GM23338 (cell line): Measurements from ENCODE around the gene DNAJC6. TPM values are rescaled to one million over a fixed set of nuclear protein-coding genes. Genes with fewer than 3 reads are reported as not detected.

Source experiments
- ATAC-seq: fragments of 200-7000 bp; cut with Tn5 transposase; 3 replicates; pipeline ENCODE4 v1.9.1; 2020
- DNase-seq: peaks from one replicate; pipeline ENCODE4 v3.0.0-alpha.2; 2015; ENCODE audit warnings: low spot score
- H2AFZ ChIP-seq: fragments of 200-600 bp; sonication (generic); 2 replicates; pipeline ENCODE4 v1.8.0; 2016; ENCODE audit warnings: antibody characterized with exemption, mild to moderate bottlenecking, moderate library complexity
- H3F3A ChIP-seq: fragments of 200-600 bp; sonication (generic); replicated peaks from 2 replicates; pipeline ENCODE4 v1.8.0; 2017; ENCODE audit warnings: antibody characterized with exemption, mixed run types, low read depth
- H3K27ac ChIP-seq: fragments of 200-600 bp; sonication (generic); 2 replicates; pipeline ENCODE4 v1.6.1; 2016; ENCODE audit warnings: low read depth
- H3K27me3 ChIP-seq: fragments of 200-600 bp; sonication (generic); 2 replicates; pipeline ENCODE4 v1.8.0; 2016; ENCODE audit warnings: mild to moderate bottlenecking, mixed run types, moderate library complexity; ENCODE audit not compliant: insufficient read depth
- H3K36me3 ChIP-seq: fragments of 200-600 bp; sonication (generic); 2 replicates; pipeline ENCODE4 v1.8.0; 2016; ENCODE audit warnings: mild to moderate bottlenecking; ENCODE audit not compliant: insufficient read depth
- H3K4me1 ChIP-seq: fragments of 200-600 bp; sonication (generic); 2 replicates; pipeline ENCODE4 v1.8.0; 2016; ENCODE audit warnings: mild to moderate bottlenecking, moderate library complexity; ENCODE audit not compliant: insufficient read depth
- H3K4me2 ChIP-seq: fragments of 200-600 bp; sonication (generic); 2 replicates; pipeline ENCODE4 v1.7.1; 2017; ENCODE audit warnings: mixed run types
- H3K4me3 ChIP-seq: fragments of 200-600 bp; sonication (generic); 2 replicates; pipeline ENCODE4 v1.6.1; 2016; ENCODE audit warnings: mixed run types
- H3K79me2 ChIP-seq: fragments of 200-600 bp; sonication (generic); replicated peaks from 2 replicates; pipeline ENCODE4 v1.8.0; 2017; ENCODE audit warnings: mild to moderate bottlenecking; ENCODE audit not compliant: insufficient read depth
- H3K9me2 ChIP-seq: fragments of 200-600 bp; sonication (generic); 2 replicates; pipeline ENCODE4 v1.8.0; 2017; ENCODE audit not compliant: insufficient read depth
- H4K20me1 ChIP-seq: fragments of 200-600 bp; sonication (generic); replicated peaks from 2 replicates; pipeline ENCODE4 v1.8.0; 2017; ENCODE audit warnings: mild to moderate bottlenecking; ENCODE audit not compliant: insufficient read depth
- H3K27ac Mint-ChIP-seq: 2 replicates; pipeline ENCODE4 v1.8.0; 2020; ENCODE audit warnings: inconsistent platforms, mild to moderate bottlenecking, moderate library complexity, mixed read lengths
- H3K27me3 Mint-ChIP-seq: 3 replicates; pipeline ENCODE4 v1.8.0; 2022; ENCODE audit warnings: low read depth, mild to moderate bottlenecking, moderate library complexity, mixed read lengths, inconsistent platforms; ENCODE audit not compliant: insufficient read depth, poor library complexity
- H3K36me3 Mint-ChIP-seq: 3 replicates; pipeline ENCODE4 v1.8.0; 2021; ENCODE audit warnings: low read depth, mild to moderate bottlenecking, inconsistent platforms, moderate library complexity, mixed read lengths
- H3K4me1 Mint-ChIP-seq: 3 replicates; pipeline ENCODE4 v1.8.0; 2020; ENCODE audit warnings: mild to moderate bottlenecking, inconsistent platforms, mixed read lengths
- H3K4me3 Mint-ChIP-seq: 3 replicates; pipeline ENCODE4 v1.8.0; 2021; ENCODE audit warnings: moderate library complexity, mild to moderate bottlenecking, inconsistent platforms, mixed read lengths
- H3K9me3 Mint-ChIP-seq: 3 replicates; pipeline ENCODE4 v1.8.0; 2020; ENCODE audit warnings: moderate library complexity, mild to moderate bottlenecking, inconsistent platforms, mixed read lengths
- CTCF ChIP-seq, 2 experiments: fragments of 200-600 bp in 1 of 2; sonication (generic) in 1 of 2; conservative IDR thresholded peaks; 2 replicates each; pipeline versions ENCODE4 v1.5.1 to v1.6.1; 2016 to 2017; ENCODE audit warnings: antibody characterized with exemption in 2 of 2, low read depth in 2 of 2, mild to moderate bottlenecking in 2 of 2, moderate library complexity in 1 of 2
- EZH2 ChIP-seq: fragments of 200-600 bp; sonication (generic); IDR thresholded peaks from one replicate; pipeline ENCODE4 v1.8.0; 2017; ENCODE audit warnings: antibody characterized with exemption, mild to moderate bottlenecking, low read depth; ENCODE audit not compliant: unreplicated experiment
- EZH2phosphoT487 ChIP-seq: fragments of 200-600 bp; sonication (generic); IDR thresholded peaks from one replicate; pipeline ENCODE4 v1.8.1; 2018; ENCODE audit warnings: antibody characterized with exemption; ENCODE audit not compliant: unreplicated experiment
- JUNB ChIP-seq: IDR thresholded peaks from one replicate; pipeline ENCODE4 v1.6.1; 2016; ENCODE audit warnings: antibody characterized with exemption; ENCODE audit not compliant: unreplicated experiment
- POLR2AphosphoS5 ChIP-seq: IDR thresholded peaks from 2 replicates; pipeline ENCODE4 v1.6.1; 2016; ENCODE audit warnings: antibody characterized with exemption, low read depth
- STAT1 ChIP-seq: IDR thresholded peaks from one replicate; pipeline ENCODE4 v1.6.1; 2016; ENCODE audit warnings: antibody characterized with exemption; ENCODE audit not compliant: unreplicated experiment
- ZNF114 ChIP-seq: fragments of 250-450 bp; sonication (Bioruptor Pico); IDR thresholded peaks from 2 replicates; pipeline ENCODE4 v1.5.0; 2020; ENCODE audit warnings: mild to moderate bottlenecking, moderate library complexity
- ZNF331 ChIP-seq: fragments of 250-450 bp; sonication (Bioruptor Pico); IDR thresholded peaks from 2 replicates; pipeline ENCODE4 v1.5.0; 2020; ENCODE audit warnings: low read depth, mild to moderate bottlenecking, moderate library complexity
- ZNF462 ChIP-seq: fragments of 250-450 bp; sonication (Bioruptor Pico); IDR thresholded peaks from 2 replicates; pipeline ENCODE4 v1.5.0; 2020; ENCODE audit warnings: mild to moderate bottlenecking, moderate library complexity
- polyA plus RNA-seq: library from polyadenylated mRNA; unstranded; fragments of >200 nt; fragmentation: Nextera tagmentation; extraction: Ambion mirVana; gene quantifications from 2 replicates; pipeline ENCODE4 v1.2.1, GENCODE V29; 2016
- total RNA-seq: library from RNA; depleted of rRNA; stranded (reverse); fragments of >200 nt; shearing (Covaris generic); gene quantifications from 2 replicates; pipeline ENCODE4 v1.2.3, GENCODE V29; 2014

Gene DNAJC6
- total and polyA plus RNA-seq, 2 experiments from 2014 or later: 2.4 to 7.4 TPM

- Mint-ChIP-seq H3K9me3 (no peaks in the 10 kb centered on the region), H3K27ac (peak overlapping the region; percentile 65; the same call in 1 of the 2 replicates), H3K36me3 (no peaks in the 10 kb centered on the region), H3K27me3 (no peaks in the 10 kb centered on the region), H3K4me3 (no peak overlapping the region), H3K4me1 (peaks cover 11% of the 10 kb centered on the region)
- H3K79me2 ChIP-seq: no peaks in the 10 kb centered on the region
- H3K9me2 ChIP-seq: no peaks in the 10 kb centered on the region
- H2AFZ ChIP-seq: no peak overlapping the region
- H3K27me3 ChIP-seq: no peaks in the 10 kb centered on the region
- 0 out of 2 replicates have a peak overlapping the region, but pooled peaks have one; percentile 5 for H3K4me2 ChIP-seq
- DNase-seq (no peak), ATAC-seq (no peak)
- TF ChIP-seq STAT1: no peak
- TF ChIP-seq CTCF (conservative IDR thresholded peaks at IDR 0.05; ENCODE audit: low read depth in 2 of 2): no peak
- no peak for TF ChIP-seq EZH2phosphoT487
- no peaks in the 10 kb centered on the region for H3F3A ChIP-seq
- H3K27ac ChIP-seq: no peak overlapping the region
- H3K4me1 ChIP-seq: peaks cover 11% of the 10 kb centered on the region; the same call in 1 of the 2 replicates
- no peaks in the 10 kb centered on the region for H4K20me1 ChIP-seq
- no peaks in the 10 kb centered on the region for H3K36me3 ChIP-seq
- H3K4me3 ChIP-seq: no peak overlapping the region
These were observed 100.5 kb downstream of the DNAJC6 start for GRCh38 chr1:65409816-65410326.

GRCh38 chr1:65412256-65412983 is 103.1 kb downstream of the DNAJC6 start:
- no peak for TF ChIP-seq ZNF331
- TF ChIP-seq EZH2: no peak
- no peak for TF ChIP-seq JUNB
- TF ChIP-seq EZH2phosphoT487: no peak
- Histone ChIP-seq H3K4me1 (peaks cover 14% of the 10 kb centered on the region), H3K79me2 (no peaks in the 10 kb centered on the region), H3K36me3 (no peaks in the 10 kb centered on the region), H2AFZ (no peak overlapping the region), H4K20me1 (no peaks in the 10 kb centered on the region), H3K27ac (no peak overlapping the region), H3K4me2 (no peak overlapping the region), H3K27me3 (no peaks in the 10 kb centered on the region), H3K4me3 (no peak overlapping the region), H3F3A (no peaks in the 10 kb centered on the region), H3K9me2 (no peaks in the 10 kb centered on the region)
- H3K9me3 Mint-ChIP-seq: no peaks in the 10 kb centered on the region
- no peak overlapping the region for H3K27ac Mint-ChIP-seq
- DNase-seq: no peak
- no peak overlapping the region for H3K4me3 Mint-ChIP-seq
- H3K36me3 Mint-ChIP-seq: no peaks in the 10 kb centered on the region
- no peak for ATAC-seq
- no peaks in the 10 kb centered on the region for H3K27me3 Mint-ChIP-seq
- H3K4me1 Mint-ChIP-seq: peaks cover 14% of the 10 kb centered on the region

- Mint-ChIP-seq H3K9me3 (no peaks in the 10 kb centered on the region), H3K27ac (no peak overlapping the region), H3K36me3 (no peaks in the 10 kb centered on the region), H3K4me1 (peaks cover 19% of the 10 kb centered on the region), H3K4me3 (no peak overlapping the region), H3K27me3 (no peaks in the 10 kb centered on the region)
- Histone ChIP-seq H3K4me3 (no peak overlapping the region), H3F3A (no peaks in the 10 kb centered on the region), H3K4me1 (peaks cover 20% of the 10 kb centered on the region), H4K20me1 (no peaks in the 10 kb centered on the region), H3K9me2 (no peaks in the 10 kb centered on the region), H3K79me2 (no peaks in the 10 kb centered on the region), H3K4me2 (no peak overlapping the region), H3K27ac (no peak overlapping the region), H3K36me3 (no peaks in the 10 kb centered on the region), H3K27me3 (no peaks in the 10 kb centered on the region), H2AFZ (no peak overlapping the region)
- DNase-seq (no peak), ATAC-seq (no peak)
- TF ChIP-seq ZNF114 (CRISPR knock-in tag) (no peak), STAT1 (no peak), POLR2AphosphoS5 (no peak), ZNF462 (CRISPR knock-in tag) (no peak)
These were observed 103.6 kb downstream of the DNAJC6 start for GRCh38 chr1:65412984-65413375.
